ACHN (cell line): ENCODE results near the gene C15orf39.
A peak's percentile ranks its signal among the peaks of the same experiment; 100 is the strongest.

Experiments
- DNase-seq: peaks from one replicate; pipeline ENCODE4 v3.0.0-alpha.2; 2015
- in situ Hi-C: cut with HindIII; loops from 2 replicates; pipeline ENCODE4 v1.10.0; 2017; ENCODE audit warnings: low sequenced_read_pairs, low pct_ligation_motif_present, low pct_unique_long_range_greater_than_20kb

The C15orf39 gene

GRCh38 chr15:75193272-75193671 is 8.4 kb upstream of the C15orf39 start:
- in situ Hi-C loops = no loop called here
- no peak for DNase-seq

GRCh38 chr15:75193976-75194375 is 7.7 kb upstream of the C15orf39 start:
- in situ Hi-C loops = no loop called here

GRCh38 chr15:75194397-75194796 is 7.3 kb upstream of the C15orf39 start:
- DNase-seq = no peak
- in situ Hi-C loops = no loop called here

More at GRCh38 chr15:75193976-75194375, 7.7 kb upstream of the C15orf39 start:
- DNase-seq = no peak

GRCh38 chr15:75195122-75195765 is 6.4 kb upstream of the C15orf39 start:
- in situ Hi-C loops = no loop called here
- no peak for DNase-seq

- in situ Hi-C loops = no loop called here
- DNase-seq = no peak
Measured at GRCh38 chr15:75195766-75196241, 5.9 kb upstream of the C15orf39 start.

GRCh38 chr15:75197062-75197630 is 4.5 kb upstream of the C15orf39 start:
- in situ Hi-C loops = no loop called here
- DNase-seq = no peak

- DNase-seq = peak; percentile 62
- in situ Hi-C loops = no loop called here
Measured at GRCh38 chr15:75198560-75199356, 2.9 kb upstream of the C15orf39 start.

- no peak for DNase-seq
- in situ Hi-C loops = no loop called here
Measured at GRCh38 chr15:75199357-75199940, 2.2 kb upstream of the C15orf39 start.

- in situ Hi-C loops = no loop called here
- no peak for DNase-seq
Measured at GRCh38 chr15:75200391-75200764, 1.3 kb upstream of the C15orf39 start.

- in situ Hi-C loops = no loop called here
Measured at GRCh38 chr15:75200765-75201615, 692 bp upstream of the C15orf39 start.

GRCh38 chr15:75202251-75203016 is 752 bp downstream of the C15orf39 start:
- peak; percentile 69 for DNase-seq
- in situ Hi-C loops = no loop called here

More at GRCh38 chr15:75200765-75201615, 692 bp upstream of the C15orf39 start:
- no peak for DNase-seq

- DNase-seq = peak; percentile 8
Measured at GRCh38 chr15:75203017-75203907, 1.6 kb downstream of the C15orf39 start.

GRCh38 chr15:75203908-75204263 is 2.2 kb downstream of the C15orf39 start:
- in situ Hi-C loops = no loop called here
- no peak for DNase-seq

More at GRCh38 chr15:75203017-75203907, 1.6 kb downstream of the C15orf39 start:
- in situ Hi-C loops = no loop called here

- in situ Hi-C loops = no loop called here
- peak; percentile 82 for DNase-seq
Measured at GRCh38 chr15:75204340-75205063, 2.8 kb downstream of the C15orf39 start.

- DNase-seq = no peak
- in situ Hi-C loops = no loop called here
Measured at GRCh38 chr15:75205064-75205395, 3.3 kb downstream of the C15orf39 start.

- no peak for DNase-seq
- in situ Hi-C loops = no loop called here
Measured at GRCh38 chr15:75206006-75206405, 4.3 kb downstream of the C15orf39 start.
